Measurements from ENCODE around the gene KLF13. TPM values are rescaled to one million over a fixed set of nuclear protein-coding genes. Genes with fewer than 3 reads are reported as not detected.
A peak's percentile ranks its signal among the peaks of the same experiment; 100 is the strongest.

The KLF13 gene
- total RNA-seq, 2 donors from 2014 or later: 25.7 to 38.4 TPM

DNA sequence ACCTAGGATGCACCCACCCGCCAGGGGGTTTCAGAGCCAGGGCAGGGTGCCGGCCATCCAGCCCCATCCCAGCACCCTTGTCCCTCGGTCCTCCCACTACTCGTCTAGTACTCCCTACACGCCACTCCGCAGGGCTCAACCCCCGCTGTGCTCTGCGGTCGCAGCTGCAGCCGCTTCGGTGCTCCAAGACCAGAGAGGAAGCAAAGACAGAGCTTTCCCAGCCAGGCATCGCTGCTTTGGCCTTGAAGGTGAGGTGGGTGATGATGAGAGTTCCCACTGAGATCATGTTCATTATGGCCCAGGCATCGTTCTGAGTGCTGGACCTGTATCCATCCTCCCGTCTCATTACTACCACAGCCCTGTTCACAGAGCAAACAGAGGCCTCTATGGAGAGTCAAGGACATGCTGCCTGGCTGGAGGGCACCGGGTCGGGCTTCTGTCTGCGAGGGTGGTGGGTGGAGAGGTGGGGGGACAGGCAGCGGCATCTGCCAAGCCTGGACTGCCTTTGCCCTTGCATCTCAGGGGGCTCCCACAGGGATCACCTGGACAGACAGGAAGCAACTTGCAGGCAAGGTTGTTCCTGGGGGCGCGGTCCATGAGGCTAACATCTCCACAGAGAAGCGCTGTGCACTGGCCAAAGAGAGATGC is 66.9 kb downstream of the KLF13 start:
- Histone ChIP-seq H3K36me3 (replicated peaks in 1 of 2; ENCODE audit: insufficient read depth in 1 of 2, low read depth in 2 of 2) (no peaks in the 10 kb centered on the region), H3K27ac (peak overlapping the region; percentile 95 to 97 (median 97)), H3K4me3 (no peak overlapping the region), H3K27me3 (no peaks in the 10 kb centered on the region), H3K4me1 (peaks cover 36% of the 10 kb centered on the region), H3K9me3 (no peaks in the 10 kb centered on the region)
- WGBS, 2 donors: 46 to 59% methylated on average over 17 to 21 of the region's 21 CpGs
- ATAC-seq (no peak), DNase-seq (peak in 1 of 4 donors; percentile 25)
- intact Hi-C loops (cut with DNase I): no loop called here
- peak in 1 of 3 donors; percentile 0 for TF ChIP-seq POLR2A (IDR thresholded peaks at IDR 0.05)
- TF ChIP-seq CTCF (IDR thresholded peaks at IDR 0.05): no peak

DNA sequence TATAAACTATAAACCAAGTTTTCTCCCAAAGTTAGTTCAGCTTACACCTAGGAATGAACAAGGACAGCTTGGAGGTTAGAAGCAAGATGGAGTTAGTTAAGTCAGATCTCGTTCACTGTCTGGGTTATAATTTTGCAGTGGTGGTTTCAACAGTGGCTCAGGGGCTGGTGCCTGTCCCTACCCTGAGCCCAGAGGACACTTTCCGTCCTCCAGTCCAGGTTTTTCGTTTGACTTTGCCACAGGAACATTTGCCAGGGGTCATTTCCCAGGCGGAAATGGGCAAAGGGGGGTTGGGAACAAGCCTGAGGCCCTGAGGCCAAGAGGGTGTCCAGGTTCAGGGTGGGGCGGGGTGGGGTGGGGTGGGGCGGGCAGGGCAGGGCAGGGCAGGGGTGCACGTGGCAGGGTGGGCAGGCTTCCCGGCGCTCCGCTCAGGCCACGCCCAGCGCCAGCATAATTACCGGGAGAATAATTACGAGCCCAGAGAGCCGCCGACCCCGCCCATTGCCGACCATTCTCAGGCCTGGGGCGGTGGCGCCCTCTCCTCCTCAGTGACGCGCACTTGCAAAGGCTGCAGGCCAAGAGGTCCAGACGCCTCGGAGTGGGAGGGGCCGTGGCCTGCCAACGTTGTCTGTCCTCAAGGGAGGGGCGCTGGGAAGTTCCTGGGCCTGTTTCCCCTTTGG is 70.4 kb downstream of the KLF13 start:
- Histone ChIP-seq H3K27ac (peak overlapping the region; percentile 18 to 77 (median 70)), H3K4me1 (peaks cover 32% of the 10 kb centered on the region), H3K9me3 (no peaks in the 10 kb centered on the region), H3K27me3 (no peaks in the 10 kb centered on the region), H3K36me3 (replicated peaks in 1 of 2; ENCODE audit: insufficient read depth in 1 of 2, low read depth in 2 of 2) (no peaks in the 10 kb centered on the region), H3K4me3 (no peak overlapping the region)
- DNase-seq (peak; percentile 93 to 98 (median 94)), ATAC-seq (peak; percentile 83)
- 11 to 12% methylated on average over 4 to 16 of the region's 27 CpGs for WGBS, 2 donors
- TF ChIP-seq POLR2A (IDR thresholded peaks at IDR 0.05) (peak in 2 of 3 donors; percentile 26 to 28), CTCF (IDR thresholded peaks at IDR 0.05) (peak in 3 of 7 experiments; percentile 3 to 61 (median 14))
- intact Hi-C loops (cut with DNase I): no loop called here

GRCh38 chr15:31397851-31398661 is 71.4 kb downstream of the KLF13 start:
- Histone ChIP-seq H3K4me3 (no peak overlapping the region), H3K36me3 (replicated peaks in 1 of 2; ENCODE audit: insufficient read depth in 1 of 2, low read depth in 2 of 2) (no peaks in the 10 kb centered on the region), H3K4me1 (peaks cover 30% of the 10 kb centered on the region), H3K9me3 (no peaks in the 10 kb centered on the region), H3K27ac (peak overlapping the region in 3 of 4 donors; percentile 69 to 77 (median 70)), H3K27me3 (no peaks in the 10 kb centered on the region)
- ATAC-seq: no peak
- 63 to 68% methylated on average over 8 to 21 of the region's 21 CpGs for WGBS, 2 donors
- DNase-seq: no peak
- intact Hi-C loops (cut with DNase I): no loop called here
- TF ChIP-seq CTCF (IDR thresholded peaks at IDR 0.05) (no peak), POLR2A (IDR thresholded peaks at IDR 0.05) (no peak)

- Histone ChIP-seq H3K36me3 (replicated peaks in 1 of 2; ENCODE audit: insufficient read depth in 1 of 2, low read depth in 2 of 2) (no peaks in the 10 kb centered on the region), H3K27ac (no peak overlapping the region), H3K4me3 (no peak overlapping the region), H3K27me3 (no peaks in the 10 kb centered on the region), H3K4me1 (peaks cover 22% of the 10 kb centered on the region), H3K9me3 (no peaks in the 10 kb centered on the region)
- ATAC-seq (no peak), DNase-seq (no peak)
- intact Hi-C loops (cut with DNase I): no loop called here
- TF ChIP-seq POLR2A (IDR thresholded peaks at IDR 0.05) (no peak), CTCF (IDR thresholded peaks at IDR 0.05) (no peak)
- WGBS, 2 donors: 80 to 100% methylated on average over 3 to 10 of the region's 10 CpGs
Observed at GRCh38 chr15:31398677-31399301, 72.2 kb downstream of the KLF13 start.

All from body of pancreas (tissue), 4 donors.